ENCODE measurements around the gene CARD9.

The CARD9 gene

DNA sequence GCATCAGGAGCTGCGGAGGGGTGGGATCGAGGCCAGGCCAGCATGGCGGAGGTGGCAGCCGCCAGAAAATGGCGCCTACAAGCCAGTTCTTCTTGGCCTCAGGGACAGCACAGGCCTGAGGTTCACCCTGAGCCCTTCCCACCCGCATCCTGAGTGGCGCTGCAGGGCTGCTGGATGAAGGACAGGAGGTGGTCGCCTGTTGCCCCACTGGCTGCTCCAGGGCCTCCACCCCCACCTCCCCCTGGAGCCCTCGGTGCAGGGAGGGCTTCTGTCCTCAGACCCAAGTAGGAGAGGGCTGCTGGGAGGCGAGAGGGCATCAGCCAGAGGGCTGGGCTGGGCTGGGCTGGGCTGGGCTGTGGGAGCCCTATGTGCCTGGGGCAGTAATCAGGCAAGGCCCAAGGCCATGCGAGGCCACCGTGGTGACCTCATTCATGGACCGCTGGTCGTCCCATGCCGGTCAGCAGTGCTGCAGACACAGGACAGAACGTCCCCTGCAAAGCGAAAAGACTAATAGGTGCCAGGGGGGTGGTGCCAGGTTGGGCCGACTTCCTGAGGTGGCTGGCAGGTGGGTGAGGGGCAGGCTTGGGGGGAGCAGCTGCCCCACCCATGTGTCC, 32.3 kb downstream of the CARD9 start:
- H2AK5ac ChIP-seq (ENCODE audit: low read length, severe bottlenecking) = no peak overlapping the region
- H3K4me1 ChIP-seq (ENCODE audit: control insufficient read depth, insufficient read depth, low read depth, low read length) = peaks cover 50% of the 10 kb centered on the region
- H3K27ac ChIP-seq (ENCODE audit: low read length, poor library complexity, severe bottlenecking) = no peak overlapping the region
- H2BK15ac ChIP-seq (ENCODE audit: low read depth, poor library complexity, severe bottlenecking) = no peak overlapping the region
- DNase-seq = no peak
- no peak overlapping the region for H2AFZ ChIP-seq (ENCODE audit: low read depth, low read length)
- peaks cover 50 to 87% of the 10 kb centered on the region in 2 experiments for H3K36me3 ChIP-seq (ENCODE audit: control insufficient read depth in 1 of 2, insufficient read depth in 2 of 2, low read depth in 1 of 2, low read length in 2 of 2)
- H3K23ac ChIP-seq (ENCODE audit: low read length in 2 of 2) = no peak overlapping the region
- H3K18ac ChIP-seq (ENCODE audit: low read depth in 1 of 2, low read length in 2 of 2) = no peak overlapping the region
- no peak overlapping the region for H4K8ac ChIP-seq (ENCODE audit: low read length)
- H3K79me1 ChIP-seq (replicated peaks; ENCODE audit: low read length, poor library complexity, severe bottlenecking) = peaks cover 15% of the 10 kb centered on the region
- no peak overlapping the region for H4K91ac ChIP-seq (ENCODE audit: low read length)
- H3K14ac ChIP-seq (ENCODE audit: low read length in 2 of 2) = no peak overlapping the region
- H2BK5ac ChIP-seq (ENCODE audit: low read depth, low read length, poor library complexity, severe bottlenecking) = no peak overlapping the region
- no peak overlapping the region for H3K9ac ChIP-seq (ENCODE audit: low read length)
- H3K4me3 ChIP-seq (ENCODE audit: insufficient read depth in 1 of 2, low read depth in 1 of 2, low read length in 2 of 2) = no peak overlapping the region
- no peak overlapping the region for H3K4ac ChIP-seq (ENCODE audit: low read depth in 1 of 2, low read length in 2 of 2)
- WGBS = 91% methylated on average over 18 of the region's 18 CpGs
- no peak overlapping the region for H3K4me2 ChIP-seq (ENCODE audit: low read length, poor library complexity, severe bottlenecking)
- H2BK12ac ChIP-seq (ENCODE audit: low read length in 2 of 2) = no peak overlapping the region
- no peaks in the 10 kb centered on the region for H3K27me3 ChIP-seq (ENCODE audit: control insufficient read depth in 1 of 2, insufficient read depth in 1 of 2, low read length in 2 of 2)
- H3K9me3 ChIP-seq (ENCODE audit: control insufficient read depth, low read length) = no peaks in the 10 kb centered on the region
- H2BK120ac ChIP-seq (ENCODE audit: low read depth, low read length) = no peak overlapping the region

DNA sequence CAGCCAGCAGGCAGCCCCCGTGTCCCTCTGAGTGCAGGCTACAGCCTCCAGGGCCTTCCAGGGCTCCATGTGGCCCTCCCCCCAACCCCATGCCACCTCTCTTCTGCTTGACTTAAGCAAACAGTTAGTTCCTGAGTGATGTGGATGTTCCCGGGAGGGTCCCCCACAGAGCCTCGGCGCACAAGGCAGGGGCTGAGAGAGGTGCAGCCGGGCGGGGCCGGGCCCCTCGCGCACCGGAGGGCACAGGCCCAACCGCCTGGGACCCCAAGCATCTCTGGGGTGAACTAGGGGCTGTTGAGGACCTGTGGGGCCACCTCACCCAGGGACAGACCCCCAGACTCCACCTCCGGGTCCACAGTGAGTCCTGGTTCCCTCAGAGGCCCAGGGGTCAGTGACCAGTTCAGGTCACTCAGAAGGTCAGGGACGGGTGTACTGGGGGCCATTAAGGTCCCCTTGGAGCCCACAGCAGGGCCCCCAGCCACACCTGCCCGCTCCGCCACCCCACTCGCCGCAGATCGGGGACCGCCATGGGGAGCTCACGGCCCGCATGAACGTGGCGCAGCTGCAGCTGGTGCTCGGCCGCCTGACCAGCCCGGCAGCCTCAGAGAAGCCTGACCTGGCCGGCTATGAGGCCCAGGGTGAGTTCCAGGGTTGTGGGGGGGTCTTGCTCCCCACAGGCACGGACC, 33.0 kb downstream of the CARD9 start:
- H4K91ac ChIP-seq (ENCODE audit: low read length) = no peak overlapping the region
- peaks cover 50% of the 10 kb centered on the region for H3K4me1 ChIP-seq (ENCODE audit: control insufficient read depth, insufficient read depth, low read depth, low read length)
- no peak overlapping the region for H3K27ac ChIP-seq (ENCODE audit: low read length, poor library complexity, severe bottlenecking)
- H3K27me3 ChIP-seq (ENCODE audit: control insufficient read depth in 1 of 2, insufficient read depth in 1 of 2, low read length in 2 of 2) = no peaks in the 10 kb centered on the region
- peaks cover 15% of the 10 kb centered on the region for H3K79me1 ChIP-seq (replicated peaks; ENCODE audit: low read length, poor library complexity, severe bottlenecking)
- H2AFZ ChIP-seq (ENCODE audit: low read depth, low read length) = no peak overlapping the region
- WGBS = 98% methylated on average over 27 of the region's 28 CpGs
- H3K23ac ChIP-seq (ENCODE audit: low read length in 2 of 2) = no peak overlapping the region
- no peaks in the 10 kb centered on the region for H3K9me3 ChIP-seq (ENCODE audit: control insufficient read depth, low read length)
- H2BK5ac ChIP-seq (ENCODE audit: low read depth, low read length, poor library complexity, severe bottlenecking) = no peak overlapping the region
- H3K4ac ChIP-seq (ENCODE audit: low read depth in 1 of 2, low read length in 2 of 2) = no peak overlapping the region
- no peak overlapping the region for H3K14ac ChIP-seq (ENCODE audit: low read length in 2 of 2)
- H3K18ac ChIP-seq (ENCODE audit: low read depth in 1 of 2, low read length in 2 of 2) = no peak overlapping the region
- no peak overlapping the region for H3K9ac ChIP-seq (ENCODE audit: low read length)
- no peak overlapping the region for H2BK12ac ChIP-seq (ENCODE audit: low read length in 2 of 2)
- H3K4me2 ChIP-seq (ENCODE audit: low read length, poor library complexity, severe bottlenecking) = no peak overlapping the region
- no peak overlapping the region for H4K8ac ChIP-seq (ENCODE audit: low read length)
- no peak overlapping the region for H2BK120ac ChIP-seq (ENCODE audit: low read depth, low read length)
- DNase-seq = no peak
- H2BK15ac ChIP-seq (ENCODE audit: low read depth, poor library complexity, severe bottlenecking) = no peak overlapping the region
- peaks cover 50 to 91% of the 10 kb centered on the region in 2 experiments for H3K36me3 ChIP-seq (ENCODE audit: control insufficient read depth in 1 of 2, insufficient read depth in 2 of 2, low read depth in 1 of 2, low read length in 2 of 2)
- no peak overlapping the region for H2AK5ac ChIP-seq (ENCODE audit: low read length, severe bottlenecking)
- no peak overlapping the region for H3K4me3 ChIP-seq (ENCODE audit: insufficient read depth in 1 of 2, low read depth in 1 of 2, low read length in 2 of 2)

DNA sequence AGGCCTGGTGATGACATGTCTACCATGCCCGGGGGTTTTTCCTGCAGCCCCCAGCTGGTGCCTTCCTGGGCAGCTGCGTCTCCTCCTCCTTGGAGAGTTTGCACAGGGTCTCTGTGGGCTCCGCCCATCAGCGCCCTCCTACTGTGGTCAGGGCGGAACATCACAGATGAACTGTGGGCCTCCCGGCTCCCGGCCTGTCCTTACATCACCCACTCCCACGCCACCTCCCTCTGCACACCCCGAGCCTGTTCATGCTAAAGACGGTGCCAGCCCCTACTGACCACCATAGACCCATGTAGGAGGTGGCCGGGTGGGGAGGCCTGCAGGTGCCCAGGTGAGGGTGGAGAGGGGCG, 33.5 kb downstream of the CARD9 start:
- Histone ChIP-seq H3K27me3 (ENCODE audit: control insufficient read depth in 1 of 2, insufficient read depth in 1 of 2, low read length in 2 of 2) (no peaks in the 10 kb centered on the region), H3K23ac (ENCODE audit: low read length in 2 of 2) (no peak overlapping the region), H2BK12ac (ENCODE audit: low read length in 2 of 2) (no peak overlapping the region), H3K9me3 (ENCODE audit: control insufficient read depth, low read length) (no peaks in the 10 kb centered on the region), H3K9ac (ENCODE audit: low read length) (no peak overlapping the region), H3K4me2 (ENCODE audit: low read length, poor library complexity, severe bottlenecking) (no peak overlapping the region), H3K4me3 (ENCODE audit: insufficient read depth in 1 of 2, low read depth in 1 of 2, low read length in 2 of 2) (no peak overlapping the region), H3K27ac (ENCODE audit: low read length, poor library complexity, severe bottlenecking) (no peak overlapping the region), H2BK120ac (ENCODE audit: low read depth, low read length) (no peak overlapping the region), H2AK5ac (ENCODE audit: low read length, severe bottlenecking) (no peak overlapping the region), H3K14ac (ENCODE audit: low read length in 2 of 2) (no peak overlapping the region), H3K18ac (ENCODE audit: low read depth in 1 of 2, low read length in 2 of 2) (no peak overlapping the region), H4K8ac (ENCODE audit: low read length) (no peak overlapping the region), H3K4ac (ENCODE audit: low read depth in 1 of 2, low read length in 2 of 2) (no peak overlapping the region), H2BK15ac (ENCODE audit: low read depth, poor library complexity, severe bottlenecking) (no peak overlapping the region), H3K36me3 (ENCODE audit: control insufficient read depth in 1 of 2, insufficient read depth in 2 of 2, low read depth in 1 of 2, low read length in 2 of 2) (peaks cover 50 to 91% of the 10 kb centered on the region in 2 experiments), H3K79me1 (replicated peaks; ENCODE audit: low read length, poor library complexity, severe bottlenecking) (peaks cover 15% of the 10 kb centered on the region), H2AFZ (ENCODE audit: low read depth, low read length) (no peak overlapping the region), H2BK5ac (ENCODE audit: low read depth, low read length, poor library complexity, severe bottlenecking) (no peak overlapping the region), H4K91ac (ENCODE audit: low read length) (no peak overlapping the region), H3K4me1 (ENCODE audit: control insufficient read depth, insufficient read depth, low read depth, low read length) (peaks cover 50% of the 10 kb centered on the region)
- no peak for DNase-seq
- 100% methylated on average over 6 of the region's 12 CpGs for WGBS

DNA sequence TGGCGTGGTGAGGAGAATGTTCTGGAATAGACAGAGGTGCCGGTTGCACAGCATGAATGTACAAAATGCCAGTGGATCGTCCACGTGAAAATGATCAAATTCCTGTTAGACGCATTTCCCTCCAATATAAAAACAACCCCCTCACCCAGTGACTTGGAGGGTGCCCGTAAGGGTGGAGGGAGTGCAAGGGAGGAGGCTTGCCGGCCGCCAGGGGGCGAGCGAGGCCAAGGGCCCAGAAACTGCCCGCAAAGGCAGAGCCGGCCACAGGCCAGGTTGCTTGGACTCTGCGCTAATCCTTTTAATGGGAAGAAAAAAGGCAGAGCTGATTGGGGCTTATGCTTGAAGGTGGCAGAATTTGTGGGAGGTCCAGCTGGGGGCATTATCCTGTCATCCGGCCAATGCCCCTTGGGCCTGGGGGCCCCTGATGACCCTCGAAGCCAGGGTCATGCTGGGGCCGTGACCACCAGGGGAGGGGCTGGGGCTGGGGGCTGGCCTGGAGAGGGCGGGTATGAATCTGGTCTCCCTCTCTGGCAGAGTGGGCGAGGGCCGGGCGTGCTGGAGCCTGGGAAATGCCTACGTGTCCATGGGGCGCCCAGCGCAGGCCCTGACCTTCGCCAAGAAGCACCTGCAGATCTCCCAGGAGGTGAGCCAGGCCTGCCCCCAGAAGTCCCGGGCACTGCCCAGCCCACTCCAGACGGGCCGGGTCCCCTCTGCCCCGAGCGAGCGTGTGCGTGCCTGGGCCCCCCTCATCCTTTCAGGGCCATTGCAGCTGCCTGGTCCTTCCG, 34.1 kb downstream of the CARD9 start:
- H3K4me1 ChIP-seq (ENCODE audit: control insufficient read depth, insufficient read depth, low read depth, low read length) = peaks cover 55% of the 10 kb centered on the region
- H3K9me3 ChIP-seq (ENCODE audit: control insufficient read depth, low read length) = no peaks in the 10 kb centered on the region
- H3K4me3 ChIP-seq (ENCODE audit: insufficient read depth in 1 of 2, low read depth in 1 of 2, low read length in 2 of 2) = no peak overlapping the region
- no peak overlapping the region for H2BK120ac ChIP-seq (ENCODE audit: low read depth, low read length)
- H3K18ac ChIP-seq (ENCODE audit: low read depth in 1 of 2, low read length in 2 of 2) = no peak overlapping the region
- H3K23ac ChIP-seq (ENCODE audit: low read length in 2 of 2) = no peak overlapping the region
- no peak overlapping the region for H3K14ac ChIP-seq (ENCODE audit: low read length in 2 of 2)
- no peak overlapping the region for H2BK12ac ChIP-seq (ENCODE audit: low read length in 2 of 2)
- no peak overlapping the region for H4K8ac ChIP-seq (ENCODE audit: low read length)
- no peak overlapping the region for H3K4me2 ChIP-seq (ENCODE audit: low read length, poor library complexity, severe bottlenecking)
- no peak overlapping the region for H2AK5ac ChIP-seq (ENCODE audit: low read length, severe bottlenecking)
- peak; percentile 60 for DNase-seq
- peaks cover 17% of the 10 kb centered on the region for H3K79me1 ChIP-seq (replicated peaks; ENCODE audit: low read length, poor library complexity, severe bottlenecking)
- H3K4ac ChIP-seq (ENCODE audit: low read depth in 1 of 2, low read length in 2 of 2) = no peak overlapping the region
- no peak overlapping the region for H2BK5ac ChIP-seq (ENCODE audit: low read depth, low read length, poor library complexity, severe bottlenecking)
- H2AFZ ChIP-seq (ENCODE audit: low read depth, low read length) = no peak overlapping the region
- no peak overlapping the region for H3K9ac ChIP-seq (ENCODE audit: low read length)
- no peak overlapping the region for H3K27ac ChIP-seq (ENCODE audit: low read length, poor library complexity, severe bottlenecking)
- 73% methylated on average over 28 of the region's 32 CpGs for WGBS
- no peaks in the 10 kb centered on the region for H3K27me3 ChIP-seq (ENCODE audit: control insufficient read depth in 1 of 2, insufficient read depth in 1 of 2, low read length in 2 of 2)
- no peak overlapping the region for H4K91ac ChIP-seq (ENCODE audit: low read length)
- H3K36me3 ChIP-seq (ENCODE audit: control insufficient read depth in 1 of 2, insufficient read depth in 2 of 2, low read depth in 1 of 2, low read length in 2 of 2) = peaks cover 50 to 91% of the 10 kb centered on the region in 2 experiments
- no peak overlapping the region for H2BK15ac ChIP-seq (ENCODE audit: low read depth, poor library complexity, severe bottlenecking)
